IPS-20b (cell line): ENCODE data around the gene MARVELD3.

ENCODE experiments used
- H3K27ac ChIP-seq: one replicate; pipeline ENCODE4 v1.5.1; 2013; ENCODE audit warnings: low read length
- H3K27me3 ChIP-seq: 2 replicates; pipeline ENCODE4 v1.6.1; 2013; ENCODE audit warnings: mild to moderate bottlenecking, low read length, inconsistent platforms; ENCODE audit not compliant: insufficient read depth
- H3K36me3 ChIP-seq: 2 replicates; pipeline ENCODE4 v1.6.1; 2013; ENCODE audit warnings: low read depth, mild to moderate bottlenecking, inconsistent platforms, low read length, moderate library complexity; ENCODE audit not compliant: insufficient read depth
- H3K4me1 ChIP-seq: 2 replicates; pipeline ENCODE4 v1.6.1; 2013; ENCODE audit warnings: mild to moderate bottlenecking, control low read depth, inconsistent platforms, low read length, moderate library complexity; ENCODE audit not compliant: insufficient read depth
- H3K4me3 ChIP-seq: 2 replicates; pipeline ENCODE4 v1.5.1; 2013; ENCODE audit warnings: mild to moderate bottlenecking, low read length, inconsistent platforms
- H3K9ac ChIP-seq: 2 replicates; pipeline ENCODE4 v1.6.1; 2013; ENCODE audit warnings: low read depth, mild to moderate bottlenecking, inconsistent platforms, low read length, moderate library complexity
- H3K9me3 ChIP-seq: 2 replicates; pipeline ENCODE4 v1.6.1; 2013; ENCODE audit warnings: mild to moderate bottlenecking, low read depth, low read length, inconsistent platforms; ENCODE audit not compliant: insufficient read depth

Gene MARVELD3

GRCh38 chr16:71648162-71648561 lies 22.2 kb downstream of the MARVELD3 start:
- H3K36me3 ChIP-seq: peaks cover 55% of the 10 kb centered on the region
- no peaks in the 10 kb centered on the region for H3K27me3 ChIP-seq
- H3K9ac ChIP-seq: no peak overlapping the region

GRCh38 chr16:71648921-71649320 lies 22.9 kb downstream of the MARVELD3 start:
- no peaks in the 10 kb centered on the region for H3K4me1 ChIP-seq
- H3K27ac ChIP-seq: no peak overlapping the region
- no peak overlapping the region for H3K4me3 ChIP-seq
- H3K9me3 ChIP-seq: no peaks in the 10 kb centered on the region
- no peak overlapping the region for H3K9ac ChIP-seq
- H3K36me3 ChIP-seq: peaks cover 61% of the 10 kb centered on the region
- no peaks in the 10 kb centered on the region for H3K27me3 ChIP-seq

More at GRCh38 chr16:71648162-71648561, 22.2 kb downstream of the MARVELD3 start:
- Histone ChIP-seq H3K4me1 (no peaks in the 10 kb centered on the region), H3K27ac (no peak overlapping the region), H3K4me3 (no peak overlapping the region), H3K9me3 (no peaks in the 10 kb centered on the region)

GRCh38 chr16:71649704-71650103 lies 23.7 kb downstream of the MARVELD3 start:
- H3K36me3 ChIP-seq: peaks cover 67% of the 10 kb centered on the region
- no peaks in the 10 kb centered on the region for H3K9me3 ChIP-seq
- no peak overlapping the region for H3K27ac ChIP-seq
- H3K9ac ChIP-seq: no peak overlapping the region
- no peaks in the 10 kb centered on the region for H3K27me3 ChIP-seq
- H3K4me3 ChIP-seq: no peak overlapping the region
- H3K4me1 ChIP-seq: no peaks in the 10 kb centered on the region

GRCh38 chr16:71658771-71659170 lies 32.8 kb downstream of the MARVELD3 start:
- Histone ChIP-seq H3K9me3 (no peaks in the 10 kb centered on the region), H3K36me3 (peaks cover 61% of the 10 kb centered on the region), H3K27me3 (no peaks in the 10 kb centered on the region), H3K9ac (no peak overlapping the region), H3K4me3 (no peak overlapping the region), H3K27ac (no peak overlapping the region), H3K4me1 (no peaks in the 10 kb centered on the region)

- Histone ChIP-seq H3K9ac (no peak overlapping the region), H3K36me3 (peaks cover 63% of the 10 kb centered on the region), H3K9me3 (no peaks in the 10 kb centered on the region), H3K27me3 (no peaks in the 10 kb centered on the region), H3K27ac (no peak overlapping the region), H3K4me3 (no peak overlapping the region), H3K4me1 (no peaks in the 10 kb centered on the region)
Measured at GRCh38 chr16:71659471-71659870, 33.5 kb downstream of the MARVELD3 start.

GRCh38 chr16:71666264-71666663 lies 40.3 kb downstream of the MARVELD3 start:
- H3K4me3 ChIP-seq: no peak overlapping the region
- peaks cover 82% of the 10 kb centered on the region for H3K36me3 ChIP-seq
- no peak overlapping the region for H3K9ac ChIP-seq
- H3K27ac ChIP-seq: no peak overlapping the region
- no peaks in the 10 kb centered on the region for H3K4me1 ChIP-seq
- no peaks in the 10 kb centered on the region for H3K27me3 ChIP-seq
- H3K9me3 ChIP-seq: no peaks in the 10 kb centered on the region

- H3K36me3 ChIP-seq: peaks cover 84% of the 10 kb centered on the region
- H3K27ac ChIP-seq: no peak overlapping the region
- no peak overlapping the region for H3K4me3 ChIP-seq
- no peaks in the 10 kb centered on the region for H3K9me3 ChIP-seq
- H3K4me1 ChIP-seq: no peaks in the 10 kb centered on the region
- H3K9ac ChIP-seq: no peak overlapping the region
- no peaks in the 10 kb centered on the region for H3K27me3 ChIP-seq
Measured at GRCh38 chr16:71666928-71667707, 41.1 kb downstream of the MARVELD3 start.

- H3K9ac ChIP-seq: no peak overlapping the region
- no peaks in the 10 kb centered on the region for H3K27me3 ChIP-seq
- H3K27ac ChIP-seq: no peak overlapping the region
- no peaks in the 10 kb centered on the region for H3K4me1 ChIP-seq
- peaks cover 92% of the 10 kb centered on the region for H3K36me3 ChIP-seq
- no peaks in the 10 kb centered on the region for H3K9me3 ChIP-seq
- no peak overlapping the region for H3K4me3 ChIP-seq
Measured at GRCh38 chr16:71669926-71670536, 44.0 kb downstream of the MARVELD3 start.

- H3K4me1 ChIP-seq: no peaks in the 10 kb centered on the region
- H3K36me3 ChIP-seq: peaks cover 92% of the 10 kb centered on the region
- no peak overlapping the region for H3K27ac ChIP-seq
- no peak overlapping the region for H3K4me3 ChIP-seq
- H3K27me3 ChIP-seq: no peaks in the 10 kb centered on the region
- no peaks in the 10 kb centered on the region for H3K9me3 ChIP-seq
- no peak overlapping the region for H3K9ac ChIP-seq
Measured at GRCh38 chr16:71670537-71670936, 44.6 kb downstream of the MARVELD3 start.

- Histone ChIP-seq H3K9me3 (no peaks in the 10 kb centered on the region), H3K9ac (no peak overlapping the region), H3K36me3 (peaks cover 92% of the 10 kb centered on the region), H3K4me1 (no peaks in the 10 kb centered on the region), H3K4me3 (no peak overlapping the region), H3K27ac (no peak overlapping the region), H3K27me3 (no peaks in the 10 kb centered on the region)
Measured at GRCh38 chr16:71671165-71671564, 45.2 kb downstream of the MARVELD3 start.

GRCh38 chr16:71672125-71672524 lies 46.1 kb downstream of the MARVELD3 start:
- Histone ChIP-seq H3K9ac (no peak overlapping the region), H3K4me1 (no peaks in the 10 kb centered on the region), H3K27ac (no peak overlapping the region), H3K9me3 (no peaks in the 10 kb centered on the region), H3K36me3 (peaks cover 92% of the 10 kb centered on the region), H3K27me3 (no peaks in the 10 kb centered on the region), H3K4me3 (no peak overlapping the region)
